IMR-90 (cell line): ENCODE measurements around the gene SMCP. TPM values are rescaled to one million over a fixed set of nuclear protein-coding genes. Genes with fewer than 3 reads are reported as not detected.

ENCODE experiments used
- ATAC-seq: fragments of 200-7000 bp; cut with Tn5 transposase; 2 replicates; pipeline ENCODE4 v1.9.1; 2020; ENCODE audit warnings: low read depth, mild to moderate bottlenecking, moderate library complexity
- BruUV-seq: library from RNA; stranded (reverse); fragments of 400-500 nt; replicated peaks from 2 replicates; lab custom pipeline; 2021; lab: Mats Ljungman, UMichigan
- CTCF ChIA-PET: fragments of 300-600 bp; formaldehyde crosslinking; extraction: SDS; loops from one replicate; lab custom pipeline; 2021; ENCODE audit warnings: antibody characterized with exemption; lab: Yijun Ruan, JAX
- POLR2A ChIA-PET: fragments of 300-600 bp; sonication (Branson Sonifier 250); formaldehyde crosslinking; loops from one replicate; lab custom pipeline; 2022; ENCODE audit warnings: antibody characterized with exemption; ENCODE audit not compliant: unreplicated experiment; lab: Charles Lee
- DNase-seq: peaks from one replicate; pipeline ENCODE4 v3.0.0; 2013
- H2AFZ ChIP-seq: replicated peaks from 2 replicates; pipeline ENCODE3; 2013; ENCODE audit warnings: low read length, mild to moderate bottlenecking; ENCODE audit not compliant: poor library complexity
- H2AK5ac ChIP-seq: 2 replicates; pipeline ENCODE4 v1.6.1; 2013; ENCODE audit warnings: low read depth, low read length, inconsistent platforms
- H2AK9ac ChIP-seq: replicated peaks from 2 replicates; pipeline ENCODE3; 2013; ENCODE audit warnings: mild to moderate bottlenecking, low read depth, low read length, moderate library complexity; ENCODE audit not compliant: poor library complexity
- H2BK120ac ChIP-seq: 2 replicates; pipeline ENCODE4 v1.6.1; 2013; ENCODE audit warnings: low read depth, low read length, inconsistent platforms
- H2BK15ac ChIP-seq: 3 replicates; pipeline ENCODE4 v1.6.1; 2013; ENCODE audit warnings: low read depth, low read length, inconsistent platforms
- H2BK20ac ChIP-seq: 2 replicates; pipeline ENCODE4 v1.6.1; 2013; ENCODE audit warnings: low read depth, mild to moderate bottlenecking, inconsistent platforms, low read length, moderate library complexity
- H2BK5ac ChIP-seq: 2 replicates; pipeline ENCODE4 v1.6.1; 2013; ENCODE audit warnings: mild to moderate bottlenecking, low read depth, low read length, inconsistent platforms; ENCODE audit not compliant: poor library complexity, severe bottlenecking
- H3K14ac ChIP-seq: replicated peaks from 2 replicates; pipeline ENCODE4 v1.6.1; 2013; ENCODE audit warnings: low read depth, low read length, inconsistent platforms
- H3K18ac ChIP-seq: 2 replicates; pipeline ENCODE4 v1.6.1; 2013; ENCODE audit warnings: low read depth, low read length, control low read depth
- H3K23ac ChIP-seq: 2 replicates; pipeline ENCODE4 v1.6.1; 2013; ENCODE audit warnings: low read depth, low read length, inconsistent platforms
- H3K27ac ChIP-seq: 2 replicates; pipeline ENCODE4 v1.5.1; 2013; ENCODE audit warnings: mild to moderate bottlenecking, control low read depth, low read length; ENCODE audit not compliant: insufficient read depth
- H3K27me3 ChIP-seq: 2 replicates; pipeline ENCODE4 v1.6.1; 2013; ENCODE audit warnings: low read length; ENCODE audit not compliant: control insufficient read depth, insufficient read depth
- H3K36me3 ChIP-seq: 2 replicates; pipeline ENCODE4 v1.6.1; 2013; ENCODE audit warnings: low read length, mixed read lengths; ENCODE audit not compliant: control insufficient read depth, insufficient read depth
- H3K4ac ChIP-seq: 2 replicates; pipeline ENCODE4 v1.6.1; 2013; ENCODE audit warnings: low read depth, low read length, inconsistent platforms
- H3K4me1 ChIP-seq: 2 replicates; pipeline ENCODE4 v1.6.1; 2013; ENCODE audit warnings: low read length, mixed read lengths; ENCODE audit not compliant: control insufficient read depth, insufficient read depth
- H3K4me2 ChIP-seq: 2 replicates; pipeline ENCODE4 v1.6.1; 2013; ENCODE audit warnings: low read depth, mild to moderate bottlenecking, control low read depth, low read length, moderate library complexity
- H3K4me3 ChIP-seq: 2 replicates; pipeline ENCODE4 v1.5.1; 2013; ENCODE audit warnings: low read depth, mild to moderate bottlenecking, control low read depth, low read length, moderate library complexity; ENCODE audit not compliant: insufficient read depth
- H3K56ac ChIP-seq: 2 replicates; pipeline ENCODE4 v1.6.1; 2013; ENCODE audit warnings: low read length, inconsistent platforms; ENCODE audit not compliant: insufficient read depth; ENCODE audit errors: extremely low read depth
- H3K79me1 ChIP-seq, 2 experiments: 2 replicates each; pipeline ENCODE4 v1.6.1; 2013; ENCODE audit warnings: low read length in 2 of 2, inconsistent platforms in 1 of 2, low read depth in 1 of 2
- H3K9ac ChIP-seq: 2 replicates; pipeline ENCODE4 v1.6.1; 2013; ENCODE audit warnings: low read depth, low read length, control low read depth
- H3K9me1 ChIP-seq: 2 replicates; pipeline ENCODE4 v1.6.1; 2013; ENCODE audit warnings: low read length, inconsistent platforms; ENCODE audit not compliant: insufficient read depth
- H3K9me3 ChIP-seq: 2 replicates; pipeline ENCODE4 v1.6.1; 2013; ENCODE audit warnings: low read length; ENCODE audit not compliant: control insufficient read depth, insufficient read depth
- H4K20me1 ChIP-seq: 2 replicates; pipeline ENCODE4 v1.6.1; 2013; ENCODE audit warnings: low read length, inconsistent platforms; ENCODE audit not compliant: insufficient read depth
- H4K5ac ChIP-seq: 2 replicates; pipeline ENCODE4 v1.6.1; 2013; ENCODE audit warnings: mild to moderate bottlenecking, low read depth, low read length, control low read depth
- H4K8ac ChIP-seq, 2 experiments: 2 replicates each; pipeline ENCODE4 v1.6.1; 2013; ENCODE audit warnings: low read depth in 2 of 2, low read length in 2 of 2, control low read depth in 1 of 2, inconsistent platforms in 1 of 2
- H4K91ac ChIP-seq: 2 replicates; pipeline ENCODE4 v1.6.1; 2013; ENCODE audit warnings: low read depth, low read length, inconsistent platforms; ENCODE audit not compliant: insufficient read depth
- CEBPB ChIP-seq: IDR thresholded peaks from 2 replicates; pipeline ENCODE4 v1.6.1; 2012; ENCODE audit warnings: low read depth, low read length, improper control_type of control experiment
- MAFK ChIP-seq: IDR thresholded peaks from 2 replicates; pipeline ENCODE4 v1.6.1; 2012; ENCODE audit warnings: low read depth, low read length, improper control_type of control experiment
- dilution Hi-C: fragments of 300-500 bp; cut with HindIII; formaldehyde crosslinking; loops from one replicate; pipeline ENCODE4 v1.14.3; 2018; ENCODE audit warnings: low sequenced_read_pairs; ENCODE audit not compliant: unreplicated experiment
- in situ Hi-C: fragments of 300-500 bp; cut with MboI; formaldehyde crosslinking; loops from 3 replicates; pipeline ENCODE4 v1.14.3; 2019; ENCODE audit warnings: low sequenced_read_pairs, inconsistent platforms, mixed read lengths
- intact Hi-C: fragments of 100-400 bp; cut with micrococcal nuclease; formaldehyde crosslinking; loops from 2 replicates; pipeline ENCODE4 v1.10.0; 2022
- polyA plus RNA-seq, 3 experiments: library from polyadenylated mRNA; depleted of rRNA; stranded (reverse); fragments of >200 nt; gene quantifications; 2 replicates each; pipeline ENCODE4 v1.2.3, GENCODE V29; 2012; ENCODE audit warnings: low replicate concordance in 1 of 3
- total RNA-seq: library from RNA; depleted of rRNA; stranded (reverse); fragments of >200 nt; gene quantifications from 2 replicates; pipeline ENCODE4 v1.2.3, GENCODE V29; 2012

Gene SMCP
- total and polyA plus RNA-seq, 2 of the 4 experiments (the other 2 are of a cell fraction) = not detected

DNA sequence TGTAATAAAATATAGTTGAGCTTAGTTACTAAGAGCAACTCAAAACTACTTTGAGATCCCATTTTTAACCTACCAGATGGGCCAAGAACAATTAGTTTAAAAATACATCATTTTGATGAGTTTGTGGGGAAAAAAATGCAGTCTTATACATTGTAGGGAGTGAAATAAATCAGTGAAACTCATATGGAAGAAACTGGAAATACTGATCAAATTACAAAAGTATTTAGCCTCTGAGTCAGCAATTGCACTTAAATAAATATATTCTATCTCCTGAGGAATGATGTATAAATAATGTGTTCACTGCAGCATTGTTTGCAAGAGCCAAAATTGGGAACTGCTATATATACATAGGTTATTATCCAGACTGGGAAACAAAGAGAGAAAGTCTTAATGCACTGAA is 4.6 kb upstream of the SMCP start:
- Histone ChIP-seq H3K9me3 (no peaks in the 10 kb centered on the region), H3K9ac (no peak overlapping the region), H3K56ac (no peak overlapping the region), H3K4me3 (no peak overlapping the region), H4K91ac (no peak overlapping the region), H2BK5ac (no peak overlapping the region), H3K9me1 (no peaks in the 10 kb centered on the region), H2AK9ac (no peak overlapping the region), H4K8ac (no peak overlapping the region), H3K79me1 (no peaks in the 10 kb centered on the region), H3K4me2 (no peak overlapping the region), H2BK15ac (no peak overlapping the region), H2BK120ac (no peak overlapping the region), H2BK20ac (no peak overlapping the region), H3K18ac (no peak overlapping the region), H3K27ac (no peak overlapping the region), H2AK5ac (no peak overlapping the region), H3K4me1 (no peaks in the 10 kb centered on the region), H3K23ac (no peak overlapping the region), H3K36me3 (no peaks in the 10 kb centered on the region), H3K4ac (no peak overlapping the region), H2AFZ (no peak overlapping the region), H3K14ac (no peak overlapping the region), H4K5ac (no peak overlapping the region), H4K20me1 (no peaks in the 10 kb centered on the region), H3K27me3 (no peaks in the 10 kb centered on the region)
- peak; percentile 8 for DNase-seq
- CTCF ChIA-PET = no interaction called here
- dilution Hi-C loops (no loop called here), intact Hi-C loops (no loop called here), in situ Hi-C loops (loop anchor here (5.0 kb wide), 1 partner anchor 354 kb away; no protein-coding TSS in a partner anchor)
- peak; percentile 59 for ATAC-seq
- BruUV-seq = no TSS peak
- POLR2A ChIA-PET = no interaction called here
- peak; percentile 34; the same call in 1 of the 2 replicates for TF ChIP-seq MAFK
- no peak for TF ChIP-seq CEBPB
